ENCODE measurements around the gene MBNL1. TPM values are rescaled to one million over a fixed set of nuclear protein-coding genes. Genes with fewer than 3 reads are reported as not detected.
A peak's percentile ranks its signal among the peaks of the same experiment; 100 is the strongest.

Gene MBNL1
- total and polyA plus RNA-seq, 2 of the 13 experiments (the other 11 are each of a cell fraction or from before 2014, with no cell fraction given) = 27.1 to 55.4 TPM

DNA sequence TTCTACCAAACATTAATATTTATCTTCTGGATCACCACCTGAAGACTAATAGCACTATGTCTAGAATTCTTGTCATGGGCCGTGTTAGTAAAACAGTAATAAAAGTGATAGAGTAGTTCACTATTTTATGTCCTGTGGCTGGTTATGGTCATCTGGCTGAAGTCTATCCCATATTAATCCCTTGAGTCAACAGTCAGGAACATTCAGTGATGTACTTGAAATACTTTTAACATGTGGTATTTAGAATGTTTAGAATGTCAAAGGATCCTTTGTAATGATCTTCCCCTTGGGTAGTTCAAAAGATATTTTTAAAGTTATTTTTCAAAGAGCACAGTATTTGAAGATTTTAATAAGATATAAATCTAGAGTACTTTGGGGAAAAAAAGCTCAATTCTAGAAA is 117.0 kb downstream of the MBNL1 start (continued):
- TF ChIP-seq HNRNPLL (IDR thresholded peaks at IDR 0.05; ENCODE audit: low read depth, low read length, poor library complexity, severe bottlenecking) (no peak), CHD4 (IDR thresholded peaks at IDR 0.05; ENCODE audit: borderline replicate concordance, low read length) (peak; percentile 19; the same call in 1 of the 2 replicates), TAF15 (IDR thresholded peaks at IDR 0.05; ENCODE audit: low read depth, low read length, poor library complexity, severe bottlenecking) (no peak), GPN1 (CRISPR knock-in tag; IDR thresholded peaks at IDR 0.05; ENCODE audit: borderline replicate concordance) (no peak), KLF11 (CRISPR knock-in tag; IDR thresholded peaks at IDR 0.05) (no peak), ZBTB20 (CRISPR knock-in tag; IDR thresholded peaks at IDR 0.05; ENCODE audit: borderline replicate concordance, low read depth) (no peak), ZNF660 (CRISPR knock-in tag; IDR thresholded peaks at IDR 0.05; ENCODE audit: borderline replicate concordance, low read depth) (no peak), REXO4 (CRISPR knock-in tag; IDR thresholded peaks at IDR 0.05; ENCODE audit: borderline replicate concordance) (no peak), JDP2 (CRISPR knock-in tag; IDR thresholded peaks at IDR 0.05; ENCODE audit: borderline replicate concordance) (no peak), BCL6 (CRISPR knock-in tag; IDR thresholded peaks at IDR 0.05) (0 out of 2 replicates have a peak, but pooled peaks have one; percentile 30), SYNCRIP (IDR thresholded peaks at IDR 0.05; ENCODE audit: insufficient read depth, low read depth, low read length) (no peak), RCOR2 (CRISPR knock-in tag; IDR thresholded peaks at IDR 0.05) (peak; percentile 69; the same call in 1 of the 2 replicates), ISL2 (CRISPR knock-in tag; IDR thresholded peaks at IDR 0.05) (peak; percentile 89), SNRNP70 (IDR thresholded peaks at IDR 0.05; ENCODE audit: low read depth, low read length) (no peak), PRPF4 (IDR thresholded peaks at IDR 0.05; ENCODE audit: low read depth, low read length, poor library complexity, severe bottlenecking) (no peak), ZNF761 (CRISPR knock-in tag; conservative IDR thresholded peaks at IDR 0.05) (no peak), HDAC2 (CRISPR knock-in tag; IDR thresholded peaks at IDR 0.05) (0 out of 2 replicates have a peak, but pooled peaks have one; percentile 19), NBN (conservative IDR thresholded peaks at IDR 0.05) (no peak), ZNF264 (CRISPR knock-in tag; IDR thresholded peaks at IDR 0.05) (no peak), ZNF749 (CRISPR knock-in tag; IDR thresholded peaks at IDR 0.05; ENCODE audit: borderline replicate concordance) (no peak)
- TF ChIP-seq, protein P1, sequence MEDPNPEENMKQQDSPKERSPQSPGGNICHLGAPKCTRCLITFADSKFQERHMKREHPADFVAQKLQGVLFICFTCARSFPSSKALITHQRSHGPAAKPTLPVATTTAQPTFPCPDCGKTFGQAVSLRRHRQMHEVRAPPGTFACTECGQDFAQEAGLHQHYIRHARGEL (CRISPR knock-in tag; IDR thresholded peaks at IDR 0.05) = no peak
- TF ChIP-seq, protein P2, sequence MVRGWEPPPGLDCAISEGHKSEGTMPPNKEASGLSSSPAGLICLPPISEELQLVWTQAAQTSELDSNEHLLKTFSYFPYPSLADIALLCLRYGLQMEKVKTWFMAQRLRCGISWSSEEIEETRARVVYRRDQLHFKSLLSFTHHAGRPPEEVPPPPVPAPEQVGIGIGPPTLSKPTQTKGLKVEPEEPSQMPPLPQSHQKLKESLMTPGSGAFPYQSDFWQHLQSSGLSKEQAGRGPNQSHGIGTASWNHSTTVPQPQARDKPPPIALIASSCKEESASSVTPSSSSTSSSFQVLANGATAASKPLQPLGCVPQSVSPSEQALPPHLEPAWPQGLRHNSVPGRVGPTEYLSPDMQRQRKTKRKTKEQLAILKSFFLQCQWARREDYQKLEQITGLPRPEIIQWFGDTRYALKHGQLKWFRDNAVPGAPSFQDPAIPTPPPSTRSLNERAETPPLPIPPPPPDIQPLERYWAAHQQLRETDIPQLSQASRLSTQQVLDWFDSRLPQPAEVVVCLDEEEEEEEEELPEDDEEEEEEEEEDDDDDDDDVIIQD (CRISPR knock-in tag; IDR thresholded peaks at IDR 0.05; ENCODE audit: low read depth) = 0 out of 2 replicates have a peak, but pooled peaks have one; percentile 34
- TF ChIP-seq, protein P3, sequence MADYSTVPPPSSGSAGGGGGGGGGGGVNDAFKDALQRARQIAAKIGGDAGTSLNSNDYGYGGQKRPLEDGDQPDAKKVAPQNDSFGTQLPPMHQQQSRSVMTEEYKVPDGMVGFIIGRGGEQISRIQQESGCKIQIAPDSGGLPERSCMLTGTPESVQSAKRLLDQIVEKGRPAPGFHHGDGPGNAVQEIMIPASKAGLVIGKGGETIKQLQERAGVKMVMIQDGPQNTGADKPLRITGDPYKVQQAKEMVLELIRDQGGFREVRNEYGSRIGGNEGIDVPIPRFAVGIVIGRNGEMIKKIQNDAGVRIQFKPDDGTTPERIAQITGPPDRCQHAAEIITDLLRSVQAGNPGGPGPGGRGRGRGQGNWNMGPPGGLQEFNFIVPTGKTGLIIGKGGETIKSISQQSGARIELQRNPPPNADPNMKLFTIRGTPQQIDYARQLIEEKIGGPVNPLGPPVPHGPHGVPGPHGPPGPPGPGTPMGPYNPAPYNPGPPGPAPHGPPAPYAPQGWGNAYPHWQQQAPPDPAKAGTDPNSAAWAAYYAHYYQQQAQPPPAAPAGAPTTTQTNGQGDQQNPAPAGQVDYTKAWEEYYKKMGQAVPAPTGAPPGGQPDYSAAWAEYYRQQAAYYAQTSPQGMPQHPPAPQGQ (CRISPR knock-in tag; IDR thresholded peaks at IDR 0.05; ENCODE audit: borderline replicate concordance) = no peak
- TF ChIP-seq, protein P4, sequence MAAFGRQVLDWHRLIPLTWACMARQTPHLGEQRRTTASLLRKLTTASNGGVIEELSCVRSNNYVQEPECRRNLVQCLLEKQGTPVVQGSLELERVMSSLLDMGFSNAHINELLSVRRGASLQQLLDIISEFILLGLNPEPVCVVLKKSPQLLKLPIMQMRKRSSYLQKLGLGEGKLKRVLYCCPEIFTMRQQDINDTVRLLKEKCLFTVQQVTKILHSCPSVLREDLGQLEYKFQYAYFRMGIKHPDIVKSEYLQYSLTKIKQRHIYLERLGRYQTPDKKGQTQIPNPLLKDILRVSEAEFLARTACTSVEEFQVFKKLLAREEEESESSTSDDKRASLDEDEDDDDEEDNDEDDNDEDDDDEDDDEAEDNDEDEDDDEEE (CRISPR knock-in tag; IDR thresholded peaks at IDR 0.05) = no peak
- TF ChIP-seq, protein P5, sequence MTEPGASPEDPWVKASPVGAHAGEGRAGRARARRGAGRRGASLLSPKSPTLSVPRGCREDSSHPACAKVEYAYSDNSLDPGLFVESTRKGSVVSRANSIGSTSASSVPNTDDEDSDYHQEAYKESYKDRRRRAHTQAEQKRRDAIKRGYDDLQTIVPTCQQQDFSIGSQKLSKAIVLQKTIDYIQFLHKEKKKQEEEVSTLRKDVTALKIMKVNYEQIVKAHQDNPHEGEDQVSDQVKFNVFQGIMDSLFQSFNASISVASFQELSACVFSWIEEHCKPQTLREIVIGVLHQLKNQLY (CRISPR knock-in tag; IDR thresholded peaks at IDR 0.05) = no peak
